IMR-90 (cell line): ENCODE results near the gene FCMR.

Experiments used
- CEBPB ChIP-seq: IDR thresholded peaks from 2 replicates; pipeline ENCODE4 v1.6.1; 2012; ENCODE audit warnings: low read depth, low read length, improper control_type of control experiment
- FOS ChIP-seq: fragments of 150-350 bp; IDR thresholded peaks from 2 replicates; pipeline ENCODE4 v1.6.1; 2016; ENCODE audit warnings: low read depth, low read length
- MXI1 ChIP-seq: IDR thresholded peaks from 2 replicates; pipeline ENCODE4 v1.6.1; 2012; ENCODE audit warnings: low read depth, mild to moderate bottlenecking, low read length, moderate library complexity, borderline replicate concordance

- TF ChIP-seq MXI1: no peak
- no peak for TF ChIP-seq CEBPB
- no peak for TF ChIP-seq FOS
Measured at GRCh38 chr1:206916000-206916709, 5.6 kb downstream of the FCMR start.
